Thymus (tissue), 11 donors: Measurements from ENCODE around the gene SNRK. TPM values are rescaled to one million over a fixed set of nuclear protein-coding genes. Genes with fewer than 3 reads are reported as not detected.

Experiments used
- DNase-seq, 9 donors: peaks; one replicate each; pipeline ENCODE4 v3.0.0-alpha.2; 2013; ENCODE audit warnings: low spot score in 9 of 9, low read depth in 6 of 9, missing footprints in 1 of 9
- H3K27ac ChIP-seq, 2 donors: one replicate each; pipeline ENCODE4 v1.5.1; 2013; ENCODE audit warnings: control low read depth in 1 of 2, low read depth in 1 of 2, low read length in 1 of 2, mild to moderate bottlenecking in 1 of 2, moderate library complexity in 1 of 2
- H3K27me3 ChIP-seq, 2 donors: one replicate each; pipeline ENCODE4 v1.5.1; 2013; ENCODE audit warnings: low read length in 1 of 2; ENCODE audit not compliant: control insufficient read depth in 2 of 2, insufficient read depth in 1 of 2
- H3K36me3 ChIP-seq, 2 donors: one replicate each; pipeline ENCODE4 v1.5.1; 2013; ENCODE audit warnings: low read length in 1 of 2, mild to moderate bottlenecking in 1 of 2, moderate library complexity in 1 of 2; ENCODE audit not compliant: control insufficient read depth in 2 of 2, insufficient read depth in 2 of 2
- H3K4me1 ChIP-seq, 2 donors: one replicate each; pipeline ENCODE4 v1.5.1; 2013; ENCODE audit warnings: low read length in 2 of 2; ENCODE audit not compliant: control insufficient read depth in 2 of 2, insufficient read depth in 2 of 2
- H3K4me3 ChIP-seq, 2 donors: one replicate each; pipeline ENCODE4 v1.5.1; 2013; ENCODE audit warnings: low read length in 2 of 2, control low read depth in 1 of 2, mild to moderate bottlenecking in 1 of 2
- H3K9me3 ChIP-seq, 2 donors: one replicate each; pipeline ENCODE4 v1.5.1; 2013; ENCODE audit warnings: low read length in 1 of 2, mild to moderate bottlenecking in 1 of 2; ENCODE audit not compliant: control insufficient read depth in 2 of 2, insufficient read depth in 1 of 2
- WGBS: extraction: QIAGEN DNeasy Blood & Tissue Kit; methylation state at CpG from one replicate; pipeline ENCODE4 v1.1.7; 2013; 5-methylcytosine and 5-hydroxymethylcytosine counted together
- polyA plus RNA-seq: library from polyadenylated mRNA; stranded (reverse); fragments of 200-250 nt; gene quantifications from one replicate; pipeline ENCODE4 v1.2.3, GENCODE V29; 2013
- total RNA-seq: library from RNA; stranded (reverse); fragments of 120-200 nt; gene quantifications from one replicate; pipeline ENCODE4 v1.2.4, GENCODE V29; 2013
- donor health status: healthy.

Gene SNRK
- total and polyA plus RNA-seq, 2 donors, result 33.6 to 48.3 TPM

DNA sequence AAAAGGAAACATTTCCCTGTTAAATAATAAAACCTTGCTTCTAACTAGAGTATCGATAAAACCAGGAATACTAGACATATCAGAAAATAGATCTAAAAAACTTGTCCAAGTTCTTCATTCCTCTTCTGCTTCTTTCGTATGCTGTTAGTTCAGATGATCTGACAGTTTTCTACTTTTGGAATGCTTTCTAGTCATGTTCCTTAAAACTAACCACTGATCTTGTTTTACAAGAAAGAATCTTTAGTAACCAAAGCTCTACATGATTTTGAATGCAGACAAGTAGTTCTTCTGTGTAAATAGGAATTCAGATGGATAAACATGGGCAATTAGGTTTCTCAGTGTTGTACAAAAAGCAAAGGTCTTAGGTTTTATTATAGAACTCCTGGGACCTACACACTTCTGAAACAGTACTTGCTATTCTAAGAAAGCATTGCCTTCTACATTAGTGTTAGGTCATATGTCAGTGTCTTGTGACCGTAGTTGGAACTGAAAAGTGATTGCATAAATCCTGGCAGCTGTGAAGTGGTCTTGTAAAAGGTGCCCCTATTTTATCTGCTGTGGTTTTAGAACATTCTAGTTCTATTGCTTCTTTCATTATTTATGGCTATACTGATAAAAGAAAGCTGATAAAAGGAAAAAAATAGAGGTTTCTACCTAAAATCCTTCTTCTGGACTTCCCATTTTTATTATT is 40.7 kb downstream of the SNRK start:
- Histone ChIP-seq H3K27me3 (no peaks in the 10 kb centered on the region), H3K36me3 (peaks cover 0 to 1% of the 10 kb centered on the region in 2 donors), H3K4me1 (peaks cover 23 to 30% of the 10 kb centered on the region in 2 donors), H3K9me3 (no peaks in the 10 kb centered on the region), H3K27ac (peak overlapping the region; percentile 40 to 61), H3K4me3 (no peak overlapping the region)
- 52% methylated on average over 3 of the region's 3 CpGs for WGBS
- peak in 1 of 9 donors; percentile 60 for DNase-seq

DNA sequence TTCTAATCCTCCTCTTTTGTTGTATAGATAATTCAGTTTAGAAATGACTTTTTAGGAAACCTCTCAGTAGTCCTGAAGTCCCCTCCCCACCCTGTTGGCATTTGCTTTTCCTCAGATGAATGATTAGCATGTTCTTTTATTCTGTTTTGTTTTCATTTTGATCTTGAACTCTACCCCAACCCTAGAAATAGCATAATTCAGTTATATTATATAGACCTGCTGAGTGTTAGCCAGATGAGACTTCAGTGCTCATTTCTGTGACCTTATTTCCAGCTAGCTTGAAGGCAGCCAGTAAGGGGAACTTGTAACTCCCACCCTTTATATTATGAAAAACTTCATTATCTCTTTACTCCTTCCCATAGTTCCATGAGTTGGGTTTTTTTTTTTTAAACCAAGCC is 41.2 kb downstream of the SNRK start:
- Histone ChIP-seq H3K9me3 (no peaks in the 10 kb centered on the region), H3K4me3 (no peak overlapping the region), H3K36me3 (peaks cover 0 to 7% of the 10 kb centered on the region in 2 donors), H3K27ac (peak overlapping the region in 1 of 2 donors; percentile 61), H3K27me3 (no peaks in the 10 kb centered on the region), H3K4me1 (peaks cover 23 to 30% of the 10 kb centered on the region in 2 donors)
- peak in 1 of 9 donors; percentile 31 for DNase-seq

DNA sequence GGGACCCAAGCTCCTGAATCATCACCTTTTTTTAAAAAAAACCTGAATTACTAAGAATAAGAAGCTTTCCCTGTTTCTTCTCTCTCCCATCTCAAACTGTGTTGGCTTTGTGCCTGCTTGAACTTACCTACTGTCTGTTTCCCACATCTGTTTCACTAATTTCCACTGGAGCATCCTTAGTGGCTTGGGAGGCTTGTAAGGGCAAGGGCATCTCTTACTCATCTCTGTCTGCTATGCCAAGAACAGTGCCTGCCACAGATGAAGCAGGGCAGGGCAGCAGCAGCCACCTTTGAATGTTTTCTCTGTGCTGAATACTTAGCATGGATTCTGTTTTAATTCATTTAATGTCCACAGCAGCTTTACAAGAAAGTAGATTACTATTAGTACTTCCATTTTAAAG is 42.3 kb downstream of the SNRK start:
- Histone ChIP-seq H3K36me3 (peaks cover 4 to 14% of the 10 kb centered on the region in 2 donors), H3K27me3 (no peaks in the 10 kb centered on the region), H3K4me1 (peaks cover 23 to 30% of the 10 kb centered on the region in 2 donors), H3K9me3 (no peaks in the 10 kb centered on the region), H3K4me3 (no peak overlapping the region), H3K27ac (no peak overlapping the region)
- no peak for DNase-seq

DNA sequence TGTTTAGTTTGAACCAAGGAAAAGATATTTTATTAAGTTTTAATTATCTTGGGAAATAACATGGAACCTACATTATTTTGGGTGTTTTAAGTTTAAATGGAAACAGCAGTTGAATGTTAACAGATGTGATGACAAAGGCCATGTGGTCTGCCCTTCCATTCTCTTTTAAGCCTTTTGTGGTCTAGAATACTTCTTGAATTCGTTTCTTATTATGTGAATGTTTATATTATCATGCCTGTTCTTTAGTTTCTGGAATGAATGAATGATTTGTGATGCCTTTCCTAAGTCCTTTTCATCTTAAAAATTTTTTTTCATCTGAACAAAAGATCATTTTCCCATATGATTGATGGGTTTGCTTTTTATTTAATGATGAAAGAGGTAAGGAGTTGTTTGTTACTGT is 44.6 kb downstream of the SNRK start:
- Histone ChIP-seq H3K27me3 (no peaks in the 10 kb centered on the region), H3K4me3 (no peak overlapping the region), H3K4me1 (peaks cover 19 to 26% of the 10 kb centered on the region in 2 donors), H3K9me3 (peaks cover 5 to 8% of the 10 kb centered on the region in 2 donors), H3K36me3 (peaks cover 19 to 35% of the 10 kb centered on the region in 2 donors), H3K27ac (peak overlapping the region in 1 of 2 donors; percentile 58)
- WGBS, result 11% methylated on average over 1 of the region's 1 CpG
- DNase-seq, result peak in 1 of 9 donors; percentile 37

DNA sequence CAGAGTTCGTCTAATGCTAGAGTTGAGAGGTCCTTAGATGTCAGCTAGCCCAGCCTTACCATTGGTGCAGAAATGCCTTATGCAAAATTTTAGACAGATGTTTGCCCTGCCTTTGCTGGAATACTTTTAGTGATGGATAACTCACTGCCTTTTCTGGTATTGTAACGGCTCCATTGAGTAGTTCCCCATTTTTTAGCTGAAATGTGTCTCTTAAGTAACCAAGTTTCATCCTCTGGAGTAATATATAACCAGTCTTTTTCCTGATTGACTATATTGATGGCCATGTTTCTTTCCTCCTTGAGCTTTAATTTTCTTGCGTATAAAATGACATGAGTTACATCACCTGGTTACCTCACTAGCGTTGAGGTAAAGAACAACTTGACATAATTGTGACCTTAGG is 45.0 kb downstream of the SNRK start:
- Histone ChIP-seq H3K4me3 (no peak overlapping the region), H3K27me3 (no peaks in the 10 kb centered on the region), H3K27ac (peak overlapping the region in 1 of 2 donors; percentile 58), H3K4me1 (peaks cover 15 to 22% of the 10 kb centered on the region in 2 donors), H3K9me3 (peaks cover 6 to 11% of the 10 kb centered on the region in 2 donors), H3K36me3 (peaks cover 23 to 39% of the 10 kb centered on the region in 2 donors)
- 77% methylated on average over 4 of the region's 4 CpGs for WGBS
- DNase-seq, result no peak

DNA sequence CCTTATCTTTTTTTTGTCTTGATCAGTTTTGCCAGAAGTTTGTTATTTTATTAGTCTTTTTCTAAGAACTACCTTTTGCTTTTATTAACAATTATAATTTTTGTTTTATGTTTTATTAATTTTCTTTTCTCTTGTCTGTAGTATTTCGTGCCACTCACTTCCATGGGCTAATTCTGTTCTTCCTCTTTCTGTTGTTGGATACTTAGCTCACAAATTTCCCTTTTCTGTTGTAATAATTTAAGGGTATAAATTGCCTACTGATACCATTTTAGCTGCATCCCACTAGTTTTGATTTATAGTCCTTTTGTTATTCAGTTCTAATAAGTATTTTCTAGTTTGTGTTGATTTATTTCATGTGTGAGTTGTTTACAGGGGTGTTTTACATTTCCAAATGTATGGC is 48.6 kb downstream of the SNRK start:
- no peak overlapping the region for H3K27ac ChIP-seq
- peaks cover 3 to 9% of the 10 kb centered on the region in 2 donors for H3K4me1 ChIP-seq
- no peak overlapping the region for H3K4me3 ChIP-seq
- peaks cover 17 to 27% of the 10 kb centered on the region in 2 donors for H3K9me3 ChIP-seq
- WGBS, result 97% methylated on average over 1 of the region's 1 CpG
- no peaks in the 10 kb centered on the region for H3K27me3 ChIP-seq
- peaks cover 48 to 65% of the 10 kb centered on the region in 2 donors for H3K36me3 ChIP-seq
- DNase-seq, result no peak

GRCh38 chr3:43335799-43336198 is 49.5 kb downstream of the SNRK start:
- Histone ChIP-seq H3K4me3 (no peak overlapping the region), H3K4me1 (peaks cover 0 to 3% of the 10 kb centered on the region in 2 donors), H3K27me3 (no peaks in the 10 kb centered on the region), H3K9me3 (peaks cover 17 to 27% of the 10 kb centered on the region in 2 donors), H3K36me3 (peaks cover 56 to 73% of the 10 kb centered on the region in 2 donors), H3K27ac (no peak overlapping the region)
- no peak for DNase-seq
- 93% methylated on average over 1 of the region's 1 CpG for WGBS

DNA sequence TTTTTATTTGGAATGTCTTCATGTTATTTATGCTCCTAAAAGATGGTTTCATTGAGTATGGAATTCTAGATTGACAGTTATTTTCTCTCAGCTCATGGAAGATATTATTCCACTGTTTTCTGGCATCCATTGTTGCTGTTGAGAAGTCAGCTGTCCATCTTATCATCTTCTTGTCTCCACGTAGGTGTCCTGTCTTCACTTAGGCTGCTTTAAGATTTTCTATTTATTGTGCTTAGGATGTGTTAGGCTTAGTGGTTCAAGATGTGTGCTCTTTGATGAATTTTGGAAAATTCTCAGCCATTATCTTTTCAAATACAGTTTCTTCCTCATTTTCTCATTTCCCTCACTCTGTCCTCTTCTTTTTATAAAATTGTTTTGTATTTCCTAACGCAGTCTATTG is 52.0 kb downstream of the SNRK start:
- Histone ChIP-seq H3K27ac (no peak overlapping the region), H3K36me3 (peaks cover 75 to 84% of the 10 kb centered on the region in 2 donors), H3K27me3 (no peaks in the 10 kb centered on the region), H3K9me3 (peaks cover 17 to 27% of the 10 kb centered on the region in 2 donors), H3K4me3 (no peak overlapping the region), H3K4me1 (peaks cover 5 to 9% of the 10 kb centered on the region in 2 donors)
- peak in 1 of 9 donors; percentile 43 for DNase-seq
- 97% methylated on average over 2 of the region's 2 CpGs for WGBS

DNA sequence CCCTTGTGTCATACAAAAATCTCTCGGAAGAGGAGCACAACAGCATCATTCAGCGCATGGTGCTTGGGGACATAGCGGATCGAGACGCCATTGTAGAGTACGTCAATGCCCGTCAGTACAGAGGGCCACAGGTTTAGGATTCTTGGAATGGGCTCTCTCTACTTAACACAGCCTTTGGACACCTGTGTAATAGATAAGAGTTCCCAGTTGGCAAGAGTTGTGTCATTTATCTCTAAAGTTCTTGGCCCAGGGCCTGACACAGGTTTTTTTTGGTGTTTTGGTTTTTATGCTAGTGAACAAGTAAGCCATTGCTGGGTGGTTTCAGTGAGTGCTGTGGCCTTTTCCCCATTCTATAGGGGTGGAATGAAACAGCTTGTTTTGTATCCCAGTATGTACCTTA is 54.1 kb downstream of the SNRK start:
- DNase-seq, result no peak
- over 99% methylated on average over 7 of the region's 7 CpGs for WGBS
- Histone ChIP-seq H3K4me3 (no peak overlapping the region), H3K27me3 (no peaks in the 10 kb centered on the region), H3K27ac (peak overlapping the region in 1 of 2 donors; percentile 31), H3K36me3 (peaks cover 81 to 86% of the 10 kb centered on the region in 2 donors), H3K4me1 (peaks cover 19 to 22% of the 10 kb centered on the region in 2 donors), H3K9me3 (peaks cover 14 to 19% of the 10 kb centered on the region in 2 donors)
